Embryonic facial prominence (tissue), 1 donor: ENCODE measurements around the gene FBXO21.

Experiments used
- DNase-seq: peaks from one replicate; pipeline ENCODE4 v3.0.0-alpha.2; 2016; ENCODE audit errors: extremely low spot score

The FBXO21 gene

GRCh38 chr12:117165342-117165741, 24.9 kb downstream of the FBXO21 start:
- DNase-seq: no peak

GRCh38 chr12:117162633-117163032, 27.6 kb downstream of the FBXO21 start:
- no peak for DNase-seq

GRCh38 chr12:117162167-117162539, 28.1 kb downstream of the FBXO21 start:
- no peak for DNase-seq

- DNase-seq: no peak
Measured at GRCh38 chr12:117161460-117162166, 28.7 kb downstream of the FBXO21 start.

GRCh38 chr12:117159674-117160073, 30.6 kb downstream of the FBXO21 start:
- no peak for DNase-seq

GRCh38 chr12:117158911-117159553, 31.2 kb downstream of the FBXO21 start:
- DNase-seq: no peak

- no peak for DNase-seq
Measured at GRCh38 chr12:117158096-117158495, 32.2 kb downstream of the FBXO21 start.

GRCh38 chr12:117155278-117156060, 34.8 kb downstream of the FBXO21 start:
- no peak for DNase-seq

- DNase-seq: no peak
Measured at GRCh38 chr12:117152793-117153775, 37.2 kb downstream of the FBXO21 start.

- no peak for DNase-seq
Measured at GRCh38 chr12:117151403-117152031, 38.8 kb downstream of the FBXO21 start.

- no peak for DNase-seq
Measured at GRCh38 chr12:117149431-117149830, 40.8 kb downstream of the FBXO21 start.

GRCh38 chr12:117148642-117149041, 41.6 kb downstream of the FBXO21 start:
- DNase-seq: no peak

- DNase-seq: no peak
Measured at GRCh38 chr12:117147639-117148038, 42.6 kb downstream of the FBXO21 start.

- no peak for DNase-seq
Measured at GRCh38 chr12:117145597-117146154, 44.6 kb downstream of the FBXO21 start.

- DNase-seq: no peak
Measured at GRCh38 chr12:117144599-117144998, 45.7 kb downstream of the FBXO21 start.

GRCh38 chr12:117143008-117143532, 47.2 kb downstream of the FBXO21 start:
- no peak for DNase-seq

- DNase-seq: no peak
Measured at GRCh38 chr12:117142094-117142493, 48.2 kb downstream of the FBXO21 start.

- no peak for DNase-seq
Measured at GRCh38 chr12:117141097-117141898, 49.0 kb downstream of the FBXO21 start.

GRCh38 chr12:117140397-117141096, 49.7 kb downstream of the FBXO21 start:
- no peak for DNase-seq
